HL-60 (cell line): Measurements from ENCODE around the gene HOXC12.

Experiments
- CTCF ChIP-seq: IDR thresholded peaks from one replicate; pipeline ENCODE4 v1.5.1; 2011; ENCODE audit warnings: low read length, control low read depth, inconsistent platforms; ENCODE audit not compliant: insufficient read depth
- GABPA ChIP-seq: IDR thresholded peaks from 2 replicates; pipeline ENCODE4 v1.6.1; 2012; ENCODE audit warnings: low read depth
- REST ChIP-seq: IDR thresholded peaks from 2 replicates; pipeline ENCODE4 v1.6.1; 2012; ENCODE audit warnings: low read depth; ENCODE audit not compliant: insufficient replicate concordance

GRCh38 chr12:53971686-53972085 is 17.0 kb downstream of the HOXC12 start:
- TF ChIP-seq CTCF (no peak), REST (no peak), GABPA (no peak)
